Bronchial epithelial cell (primary cell): ENCODE results near the gene ULK4. TPM values are rescaled to one million over a fixed set of nuclear protein-coding genes. Genes with fewer than 3 reads are reported as not detected.
A peak's percentile ranks its signal among the peaks of the same experiment; 100 is the strongest.

ENCODE experiments used
- DNase-seq: peaks from one replicate; pipeline ENCODE4 v3.0.0-alpha.2; 2010; ENCODE audit warnings: low read depth
- FAIRE-seq: peaks from 2 replicates; lab custom pipeline; 2011; peaks lifted over from hg19 to GRCh38; lab: Jason Lieb, UNC
- H3K27me3 ChIP-seq: 2 replicates; pipeline ENCODE4 v1.5.1; 2011; ENCODE audit warnings: low read length; ENCODE audit not compliant: control insufficient read depth, insufficient read depth
- H3K36me3 ChIP-seq: 2 replicates; pipeline ENCODE4 v1.5.1; 2011; ENCODE audit warnings: low read length; ENCODE audit not compliant: control insufficient read depth, insufficient read depth
- H3K4me3 ChIP-seq: 2 replicates; pipeline ENCODE4 v1.5.1; 2011; ENCODE audit warnings: mild to moderate bottlenecking, low read depth, low read length, control low read depth
- total RNA-seq: library from RNA; depleted of rRNA; stranded (reverse); fragments of >200 nt; gene quantifications from 2 replicates; pipeline ENCODE4 v1.2.1, GENCODE V29; 2014
- TF ChIP-seq, protein P1 (sequence below): IDR thresholded peaks from 2 replicates; pipeline ENCODE4 v1.5.1; 2011; ENCODE audit warnings: mild to moderate bottlenecking, moderate library complexity, low read length, control low read depth, inconsistent platforms; ENCODE audit not compliant: insufficient read depth, severe bottlenecking

ULK4 gene
- total RNA-seq, 1 donor from 2014 or later: 3.9 TPM

GRCh38 chr3:41356775-41357174, 605.1 kb downstream of the ULK4 start:
- FAIRE-seq: no peak
- Histone ChIP-seq H3K4me3 (no peak overlapping the region), H3K27me3 (no peaks in the 10 kb centered on the region), H3K36me3 (no peaks in the 10 kb centered on the region)
- DNase-seq: peak; percentile 32
- TF ChIP-seq, protein P1, sequence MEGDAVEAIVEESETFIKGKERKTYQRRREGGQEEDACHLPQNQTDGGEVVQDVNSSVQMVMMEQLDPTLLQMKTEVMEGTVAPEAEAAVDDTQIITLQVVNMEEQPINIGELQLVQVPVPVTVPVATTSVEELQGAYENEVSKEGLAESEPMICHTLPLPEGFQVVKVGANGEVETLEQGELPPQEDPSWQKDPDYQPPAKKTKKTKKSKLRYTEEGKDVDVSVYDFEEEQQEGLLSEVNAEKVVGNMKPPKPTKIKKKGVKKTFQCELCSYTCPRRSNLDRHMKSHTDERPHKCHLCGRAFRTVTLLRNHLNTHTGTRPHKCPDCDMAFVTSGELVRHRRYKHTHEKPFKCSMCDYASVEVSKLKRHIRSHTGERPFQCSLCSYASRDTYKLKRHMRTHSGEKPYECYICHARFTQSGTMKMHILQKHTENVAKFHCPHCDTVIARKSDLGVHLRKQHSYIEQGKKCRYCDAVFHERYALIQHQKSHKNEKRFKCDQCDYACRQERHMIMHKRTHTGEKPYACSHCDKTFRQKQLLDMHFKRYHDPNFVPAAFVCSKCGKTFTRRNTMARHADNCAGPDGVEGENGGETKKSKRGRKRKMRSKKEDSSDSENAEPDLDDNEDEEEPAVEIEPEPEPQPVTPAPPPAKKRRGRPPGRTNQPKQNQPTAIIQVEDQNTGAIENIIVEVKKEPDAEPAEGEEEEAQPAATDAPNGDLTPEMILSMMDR: no peak

DNA sequence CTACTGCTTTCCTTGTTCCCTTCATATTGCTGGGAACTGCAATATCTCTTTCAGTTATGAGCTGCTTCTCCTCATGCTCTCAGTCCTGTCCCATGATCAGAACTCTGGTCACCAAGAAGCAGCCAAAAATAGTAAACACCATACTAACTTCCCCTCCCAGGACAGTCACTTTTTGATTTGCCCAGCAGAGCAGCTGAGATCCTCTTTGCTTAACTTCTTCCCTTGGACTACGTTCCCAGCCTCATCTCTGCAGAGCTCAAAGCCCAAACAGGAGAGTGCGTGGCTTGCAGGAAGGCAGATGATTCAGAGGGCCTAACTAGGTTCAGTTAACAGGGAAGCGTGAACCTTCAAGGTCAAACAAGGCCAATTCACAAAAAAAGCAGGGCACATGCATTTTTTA, 609.4 kb downstream of the ULK4 start:
- FAIRE-seq (no peak), DNase-seq (no peak)
- no peaks in the 10 kb centered on the region for H3K36me3 ChIP-seq
- H3K4me3 ChIP-seq: no peak overlapping the region
- no peaks in the 10 kb centered on the region for H3K27me3 ChIP-seq
- TF ChIP-seq, protein P1: no peak

DNA sequence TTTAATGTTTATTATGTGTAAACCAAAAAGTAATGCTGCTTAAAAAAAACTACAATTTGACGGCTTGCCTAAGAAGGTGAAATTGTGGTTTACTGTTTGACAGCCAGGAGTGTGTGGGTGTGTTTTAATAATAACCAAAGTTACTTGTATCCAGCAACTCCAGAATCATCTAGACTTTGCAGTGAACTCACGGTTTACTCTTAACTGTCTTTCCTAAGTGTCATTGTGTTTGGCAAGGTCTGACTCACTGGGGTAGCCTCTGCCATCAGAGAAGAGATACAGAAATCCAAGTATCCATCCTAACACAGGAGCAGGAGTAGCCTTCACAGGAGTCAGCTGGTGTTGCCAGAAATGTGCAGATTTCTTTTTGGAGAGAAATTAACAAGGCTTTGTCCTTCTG, 611.5 kb downstream of the ULK4 start:
- DNase-seq: peak; percentile 31
- FAIRE-seq: no peak
- Histone ChIP-seq H3K4me3 (no peak overlapping the region), H3K27me3 (no peaks in the 10 kb centered on the region), H3K36me3 (no peaks in the 10 kb centered on the region)
- TF ChIP-seq, protein P1: no peak

DNA sequence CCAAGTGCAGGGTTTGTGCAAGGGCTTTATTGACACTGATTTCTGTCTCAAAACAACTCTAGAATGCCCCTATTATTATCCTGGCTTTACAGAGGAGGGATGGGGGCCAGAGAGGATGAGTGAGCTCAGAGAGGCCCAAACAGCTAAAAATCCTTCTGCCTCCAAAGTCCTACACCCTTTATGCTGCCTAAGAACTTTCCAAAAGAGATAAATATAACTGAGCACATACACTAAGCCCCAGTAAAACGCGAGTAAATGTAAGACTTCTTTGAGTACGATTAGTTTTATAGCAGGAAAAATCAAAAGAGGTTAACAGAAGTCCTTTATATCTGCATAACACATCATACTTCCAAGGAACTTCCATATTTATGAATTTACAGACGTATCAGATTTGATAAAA, 613.5 kb downstream of the ULK4 start:
- FAIRE-seq (no peak), DNase-seq (no peak)
- Histone ChIP-seq H3K27me3 (no peaks in the 10 kb centered on the region), H3K36me3 (no peaks in the 10 kb centered on the region), H3K4me3 (no peak overlapping the region)
- TF ChIP-seq, protein P1: no peak

GRCh38 chr3:41346698-41347270, 615.1 kb downstream of the ULK4 start:
- Histone ChIP-seq H3K27me3 (no peaks in the 10 kb centered on the region), H3K36me3 (no peaks in the 10 kb centered on the region), H3K4me3 (no peak overlapping the region)
- no peak for FAIRE-seq
- no peak for DNase-seq
- TF ChIP-seq, protein P1: no peak

DNA sequence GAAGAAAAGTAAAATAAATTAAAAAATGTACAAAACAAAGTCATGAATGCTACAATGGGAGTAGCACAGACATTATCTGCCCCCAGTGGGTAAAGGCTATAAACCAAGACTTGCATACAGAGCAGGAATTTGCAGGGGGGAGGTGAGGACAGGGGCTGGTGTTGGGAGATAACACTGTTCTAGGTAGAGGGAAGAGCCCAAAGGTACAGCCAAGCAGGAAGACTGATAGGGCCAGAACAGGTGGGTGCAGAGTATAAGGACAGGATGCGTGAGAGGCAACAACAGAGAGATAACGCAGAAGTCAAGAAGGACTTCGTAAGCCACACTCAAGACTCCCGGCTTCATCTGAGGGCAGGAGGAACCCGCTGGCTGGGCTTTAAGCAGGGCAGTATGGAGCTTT, 616.1 kb downstream of the ULK4 start:
- DNase-seq (no peak), FAIRE-seq (no peak)

More for the DNA sequence above, 616.1 kb downstream of the ULK4 start:
- Histone ChIP-seq H3K4me3 (no peak overlapping the region), H3K36me3 (no peaks in the 10 kb centered on the region), H3K27me3 (no peaks in the 10 kb centered on the region)
- TF ChIP-seq, protein P1: no peak
